GM10847 (cell line): ENCODE data around the gene PEPD.

Source experiments
- POLR2A ChIP-seq: IDR thresholded peaks from 2 replicates; pipeline ENCODE4 v1.6.1; 2011; ENCODE audit not compliant: insufficient read length; ENCODE audit errors: extremely low read depth

PEPD gene

GRCh38 chr19:33552191-33552927, 30.8 kb upstream of the PEPD start:
- no peak for TF ChIP-seq POLR2A

- TF ChIP-seq POLR2A, result no peak
Observed at GRCh38 chr19:33551676-33552075, 30.1 kb upstream of the PEPD start.

- TF ChIP-seq POLR2A, result no peak
Observed at GRCh38 chr19:33550768-33551167, 29.2 kb upstream of the PEPD start.

GRCh38 chr19:33547676-33548075, 26.1 kb upstream of the PEPD start:
- TF ChIP-seq POLR2A, result no peak

GRCh38 chr19:33546656-33547055, 25.1 kb upstream of the PEPD start:
- TF ChIP-seq POLR2A, result no peak

- no peak for TF ChIP-seq POLR2A
Observed at GRCh38 chr19:33545217-33545981, 23.8 kb upstream of the PEPD start.

GRCh38 chr19:33535226-33535625, 13.6 kb upstream of the PEPD start:
- TF ChIP-seq POLR2A, result no peak

GRCh38 chr19:33532859-33533460, 11.4 kb upstream of the PEPD start:
- no peak for TF ChIP-seq POLR2A

GRCh38 chr19:33530842-33531241, 9.3 kb upstream of the PEPD start:
- TF ChIP-seq POLR2A, result no peak

- TF ChIP-seq POLR2A, result no peak
Observed at GRCh38 chr19:33530296-33530695, 8.7 kb upstream of the PEPD start.

GRCh38 chr19:33529094-33529676, 7.6 kb upstream of the PEPD start:
- TF ChIP-seq POLR2A, result no peak

GRCh38 chr19:33528404-33528803, 6.8 kb upstream of the PEPD start:
- no peak for TF ChIP-seq POLR2A

GRCh38 chr19:33527125-33527524, 5.5 kb upstream of the PEPD start:
- no peak for TF ChIP-seq POLR2A

GRCh38 chr19:33524024-33524664, 2.6 kb upstream of the PEPD start:
- TF ChIP-seq POLR2A, result no peak

- TF ChIP-seq POLR2A, result no peak
Observed at GRCh38 chr19:33523167-33523566, 1.6 kb upstream of the PEPD start.

GRCh38 chr19:33522371-33522662, 726 bp upstream of the PEPD start:
- no peak for TF ChIP-seq POLR2A

- no peak for TF ChIP-seq POLR2A
Observed at GRCh38 chr19:33520844-33521479, 629 bp downstream of the PEPD start.
